Stimulated activated memory B cell treated with anti-CD40 and anti-IgM and Interleukin-4, amounts not matched to agents 10 μg/mL and 1 μg/mL and 100 μg/mL, for 72 hours (primary cell): ENCODE data around the gene USP19.

Source experiments
- ATAC-seq: fragments of 150-1000 bp; cut with Tn5 transposase; 2 replicates; pipeline ENCODE4 v1.10.0; 2021
- H3K27ac Mint-ChIP-seq: one replicate; pipeline ENCODE4 v1.8.0; 2022; ENCODE audit warnings: mild to moderate bottlenecking, mixed read lengths
- H3K27me3 Mint-ChIP-seq: one replicate; pipeline ENCODE4 v1.8.0; 2022; ENCODE audit warnings: mixed read lengths
- H3K36me3 Mint-ChIP-seq: one replicate; pipeline ENCODE4 v1.8.0; 2022; ENCODE audit warnings: mixed read lengths
- H3K4me1 Mint-ChIP-seq: one replicate; pipeline ENCODE4 v1.8.0; 2022; ENCODE audit warnings: mixed read lengths
- H3K4me3 Mint-ChIP-seq: one replicate; pipeline ENCODE4 v1.8.0; 2022; ENCODE audit warnings: mild to moderate bottlenecking, moderate library complexity, mixed read lengths
- H3K9me3 Mint-ChIP-seq: one replicate; pipeline ENCODE4 v1.8.0; 2022; ENCODE audit warnings: mixed read lengths

The USP19 gene

GRCh38 chr3:49098429-49098828 lies 22.2 kb downstream of the USP19 start:
- Mint-ChIP-seq H3K27ac (no peak overlapping the region), H3K4me3 (no peak overlapping the region), H3K27me3 (no peaks in the 10 kb centered on the region), H3K4me1 (peaks cover 16% of the 10 kb centered on the region), H3K36me3 (peaks cover 52% of the 10 kb centered on the region), H3K9me3 (no peaks in the 10 kb centered on the region)
- ATAC-seq, result no peak

GRCh38 chr3:49093853-49094767 lies 26.5 kb downstream of the USP19 start, which contains the start of gene QRICH1:
Gene QRICH1 (minus strand): TSS chr3:49094071. CDS start chr3:49077017, 17,054 bp downstream.
- Mint-ChIP-seq H3K36me3 (peaks cover 15% of the 10 kb centered on the region), H3K4me1 (peaks cover 46% of the 10 kb centered on the region), H3K27ac (peak within 1 kb of the TSS; percentile 96), H3K27me3 (no peaks in the 10 kb centered on the region), H3K9me3 (no peaks in the 10 kb centered on the region), H3K4me3 (peak within 1 kb of the TSS; percentile 85)
- peak; percentile 91 for ATAC-seq

GRCh38 chr3:49092938-49093852 lies 27.4 kb downstream of the USP19 start:
- H3K4me3 Mint-ChIP-seq, result peak overlapping the region; percentile 85
- peak overlapping the region; percentile 96 for H3K27ac Mint-ChIP-seq
- no peaks in the 10 kb centered on the region for H3K27me3 Mint-ChIP-seq
- ATAC-seq, result peak; percentile 67
- H3K36me3 Mint-ChIP-seq, result peaks cover 6% of the 10 kb centered on the region
- peaks cover 51% of the 10 kb centered on the region for H3K4me1 Mint-ChIP-seq
- H3K9me3 Mint-ChIP-seq, result no peaks in the 10 kb centered on the region

GRCh38 chr3:49081429-49081828 lies 39.2 kb downstream of the USP19 start:
- H3K27ac Mint-ChIP-seq, result no peak overlapping the region
- ATAC-seq, result no peak
- H3K9me3 Mint-ChIP-seq, result no peaks in the 10 kb centered on the region
- no peaks in the 10 kb centered on the region for H3K27me3 Mint-ChIP-seq
- peaks cover 11% of the 10 kb centered on the region for H3K4me1 Mint-ChIP-seq
- no peak overlapping the region for H3K4me3 Mint-ChIP-seq
- peaks cover 11% of the 10 kb centered on the region for H3K36me3 Mint-ChIP-seq

- Mint-ChIP-seq H3K4me1 (peaks cover 11% of the 10 kb centered on the region), H3K4me3 (no peak overlapping the region), H3K27me3 (no peaks in the 10 kb centered on the region), H3K9me3 (no peaks in the 10 kb centered on the region), H3K27ac (no peak overlapping the region), H3K36me3 (peaks cover 15% of the 10 kb centered on the region)
- no peak for ATAC-seq
Observed at GRCh38 chr3:49079270-49079669, 41.4 kb downstream of the USP19 start.

- Mint-ChIP-seq H3K4me1 (peaks cover 11% of the 10 kb centered on the region), H3K9me3 (no peaks in the 10 kb centered on the region), H3K27ac (no peak overlapping the region), H3K27me3 (no peaks in the 10 kb centered on the region), H3K4me3 (no peak overlapping the region), H3K36me3 (peaks cover 32% of the 10 kb centered on the region)
- no peak for ATAC-seq
Observed at GRCh38 chr3:49076646-49077045, 44.0 kb downstream of the USP19 start.

GRCh38 chr3:49076116-49076515 lies 44.5 kb downstream of the USP19 start:
- ATAC-seq, result no peak
- Mint-ChIP-seq H3K36me3 (peaks cover 37% of the 10 kb centered on the region), H3K27ac (no peak overlapping the region), H3K4me1 (peaks cover 11% of the 10 kb centered on the region), H3K9me3 (no peaks in the 10 kb centered on the region), H3K27me3 (no peaks in the 10 kb centered on the region), H3K4me3 (no peak overlapping the region)
